ENCODE data around the gene MLH3. TPM values are rescaled to one million over a fixed set of nuclear protein-coding genes. Genes with fewer than 3 reads are reported as not detected.

Gene MLH3
- total RNA-seq (2022; extraction: Qiagen RNA extraction): 16.9 to 19.6 TPM (median 18.3 TPM) in 5 replicates

GRCh38 chr14:75050852-75051555, at the start of gene MLH3:
MLH3 (minus strand) TSS chr14:75051467; CDS start chr14:75049655, 1,812 bp downstream.

GRCh38 chr14:75069121-75069810, 18.0 kb upstream of the MLH3 start, which contains the start of gene ZC2HC1C:
ZC2HC1C (plus strand) TSS chr14:75069641; CDS start chr14:75070574, 933 bp downstream.

GRCh38 chr14:75063491-75064204, 12.4 kb upstream of the MLH3 start, which contains the start of gene ACYP1:
ACYP1 (minus strand) TSS chr14:75064024; CDS start chr14:75063553, 471 bp downstream.

GRCh38 chr14:75002392-75003249, 48.6 kb downstream of the MLH3 start, which contains the start of gene EIF2B2:
EIF2B2 (plus strand) TSS chr14:75002921; CDS start chr14:75002991, 70 bp downstream.

Other genes starting within 250 kb of the MLH3 start
- gene PROX2, start 175.3 kb downstream of the MLH3 start, total RNA-seq (2022; extraction: Qiagen RNA extraction): not detected in 5 replicates
- 95.9 to 103 TPM (median 98.6 TPM) in 5 replicates for gene DLST, start 169.6 kb downstream of the MLH3 start, total RNA-seq (2022; extraction: Qiagen RNA extraction)
- gene RPS6KL1, start 128.2 kb downstream of the MLH3 start, total RNA-seq (2022; extraction: Qiagen RNA extraction): 0.23 to 0.49 TPM (median 0.40 TPM) in 5 replicates
- 5.0 to 6.2 TPM (median 5.9 TPM) in 5 replicates for gene PGF, start 95.9 kb downstream of the MLH3 start, total RNA-seq (2022; extraction: Qiagen RNA extraction)
- gene EIF2B2, start 48.5 kb downstream of the MLH3 start, total RNA-seq (2022; extraction: Qiagen RNA extraction): 77.7 to 83.0 TPM (median 80.9 TPM) in 5 replicates
- 26.2 to 29.5 TPM (median 27.7 TPM) in 5 replicates for gene ACYP1, start 12.6 kb upstream of the MLH3 start, total RNA-seq (2022; extraction: Qiagen RNA extraction)
- 5.3 to 6.2 TPM (median 6.0 TPM) in 5 replicates for gene ZC2HC1C, start 18.2 kb upstream of the MLH3 start, total RNA-seq (2022; extraction: Qiagen RNA extraction)
- 32.2 to 34.0 TPM (median 33.4 TPM) in 5 replicates for gene NEK9, start 75.6 kb upstream of the MLH3 start, total RNA-seq (2022; extraction: Qiagen RNA extraction)
- gene TMED10, start 125.1 kb upstream of the MLH3 start, total RNA-seq (2022; extraction: Qiagen RNA extraction): 258 to 327 TPM (median 270 TPM) in 5 replicates
- 10.7 to 15.0 TPM (median 11.4 TPM) in 5 replicates for gene FOS, start 227.4 kb upstream of the MLH3 start, total RNA-seq (2022; extraction: Qiagen RNA extraction)

Measured in A549 treated with AZD2906 at 1 μM for 4 hours (cell line).